ENCODE results near the gene NDUFB8.
"Not testable (repeated sequence)": the region's sequence is repeated elsewhere in the genome, so short reads cannot be mapped to it uniquely, and the experiment has no call there.

Gene NDUFB8

DNA sequence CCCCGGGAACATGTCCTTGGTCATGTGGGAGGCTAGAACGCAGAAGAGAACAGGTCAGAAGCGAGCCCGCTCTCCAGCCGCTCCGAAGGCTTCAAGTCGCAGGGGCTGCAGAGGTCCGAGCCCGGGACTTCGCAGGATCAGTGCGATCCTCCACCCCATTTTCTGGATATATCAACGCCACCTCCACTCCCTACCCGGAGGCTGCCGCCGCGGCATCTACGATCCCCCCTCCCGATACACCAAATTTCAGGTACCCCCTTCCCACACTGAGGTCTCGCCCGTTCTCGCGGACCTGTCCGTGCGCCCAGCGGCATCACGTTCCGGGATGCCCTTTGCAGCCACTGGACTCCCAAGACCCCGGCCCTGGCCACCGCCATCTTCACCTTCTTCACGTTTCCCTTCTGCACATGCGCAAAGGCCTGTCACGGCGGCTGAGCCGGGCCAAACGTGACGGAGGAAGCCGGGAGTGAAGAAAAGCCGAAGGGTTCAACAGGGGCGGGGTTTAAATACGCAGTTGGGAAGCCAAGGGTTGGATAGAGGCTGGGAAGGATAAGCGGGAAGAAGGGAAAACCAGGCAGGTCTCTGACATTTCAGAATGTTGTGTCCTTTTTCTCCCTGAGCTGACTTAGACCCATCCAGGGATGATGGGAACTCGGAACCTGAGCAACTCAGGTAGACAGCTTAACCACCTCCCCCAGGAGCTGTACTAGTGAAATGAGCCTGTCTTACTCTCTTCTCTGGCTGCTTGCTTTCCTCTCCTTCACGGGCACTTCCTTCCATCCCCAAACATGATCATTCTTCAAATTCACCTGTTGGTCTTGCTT lies at the start of gene NDUFB8:
Gene NDUFB8 (minus strand): TSS at position 397 of the 824 bp plus-strand sequence. CDS start 20 bp downstream, at position 377.
- FAIRE-seq (no peak), DNase-seq (ENCODE audit: insufficient read length, low spot score) (peak; percentile 77)
- TF ChIP-seq, protein P1, sequence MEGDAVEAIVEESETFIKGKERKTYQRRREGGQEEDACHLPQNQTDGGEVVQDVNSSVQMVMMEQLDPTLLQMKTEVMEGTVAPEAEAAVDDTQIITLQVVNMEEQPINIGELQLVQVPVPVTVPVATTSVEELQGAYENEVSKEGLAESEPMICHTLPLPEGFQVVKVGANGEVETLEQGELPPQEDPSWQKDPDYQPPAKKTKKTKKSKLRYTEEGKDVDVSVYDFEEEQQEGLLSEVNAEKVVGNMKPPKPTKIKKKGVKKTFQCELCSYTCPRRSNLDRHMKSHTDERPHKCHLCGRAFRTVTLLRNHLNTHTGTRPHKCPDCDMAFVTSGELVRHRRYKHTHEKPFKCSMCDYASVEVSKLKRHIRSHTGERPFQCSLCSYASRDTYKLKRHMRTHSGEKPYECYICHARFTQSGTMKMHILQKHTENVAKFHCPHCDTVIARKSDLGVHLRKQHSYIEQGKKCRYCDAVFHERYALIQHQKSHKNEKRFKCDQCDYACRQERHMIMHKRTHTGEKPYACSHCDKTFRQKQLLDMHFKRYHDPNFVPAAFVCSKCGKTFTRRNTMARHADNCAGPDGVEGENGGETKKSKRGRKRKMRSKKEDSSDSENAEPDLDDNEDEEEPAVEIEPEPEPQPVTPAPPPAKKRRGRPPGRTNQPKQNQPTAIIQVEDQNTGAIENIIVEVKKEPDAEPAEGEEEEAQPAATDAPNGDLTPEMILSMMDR (IDR thresholded peaks at IDR 0.05; ENCODE audit: insufficient read depth, missing control alignments), result no peak

DNA sequence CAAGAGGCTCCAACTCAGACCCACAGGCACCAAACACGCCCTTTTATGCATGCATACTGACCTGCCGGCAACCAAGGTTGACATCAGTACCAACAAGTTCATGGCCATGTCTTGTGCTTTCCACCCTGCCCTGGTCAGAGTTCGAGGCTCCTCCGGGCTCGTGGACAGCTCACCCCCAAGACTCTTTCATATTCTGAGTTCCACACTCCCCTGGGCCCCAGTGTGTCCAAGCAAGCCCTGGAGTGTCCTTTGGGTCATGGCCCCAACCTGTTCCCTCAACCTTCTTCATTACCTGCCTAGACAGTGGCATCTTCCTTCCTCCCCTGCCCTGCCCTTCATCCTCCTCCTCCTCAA lies 46.6 kb upstream of the NDUFB8 start:
- TF ChIP-seq, protein P1 (IDR thresholded peaks at IDR 0.05; ENCODE audit: insufficient read depth, missing control alignments), result no peak
- DNase-seq (ENCODE audit: insufficient read length, low spot score), result no peak
- FAIRE-seq, result no peak

DNA sequence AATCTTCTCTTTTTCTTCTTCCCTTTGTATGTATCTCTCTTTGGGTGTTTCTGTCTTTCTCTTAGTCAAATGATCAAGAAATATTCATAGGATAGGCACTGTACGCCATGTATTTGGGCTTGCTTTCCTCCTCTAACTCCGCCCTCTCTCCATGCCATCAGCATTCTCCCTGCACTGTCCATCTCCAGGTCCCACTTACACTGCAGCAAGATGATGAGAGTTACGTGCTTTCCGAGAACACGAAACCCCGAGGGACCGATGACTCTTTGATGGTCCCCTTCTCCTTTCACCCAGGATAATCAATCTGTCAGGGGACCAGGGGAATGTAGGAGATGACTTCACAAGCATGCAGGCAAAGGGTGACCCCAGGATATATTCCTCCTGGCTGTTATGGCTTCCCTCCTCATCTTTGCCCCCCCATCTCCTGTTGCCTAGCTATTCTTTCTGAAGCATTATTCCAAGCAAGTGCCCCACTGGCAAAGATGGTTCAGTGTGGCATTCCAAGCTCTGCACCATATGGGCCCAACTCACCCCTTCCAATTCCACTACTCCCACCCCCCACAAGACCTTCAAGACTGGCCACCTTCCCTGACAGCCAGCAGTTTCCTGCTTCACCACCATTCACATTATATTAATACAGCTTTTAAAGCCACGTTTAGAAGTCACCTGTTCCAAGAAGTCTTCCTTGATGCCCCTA lies 46.1 kb upstream of the NDUFB8 start:
- FAIRE-seq, result no peak
- no peak for DNase-seq (ENCODE audit: insufficient read length, low spot score)
- TF ChIP-seq, protein P1 (IDR thresholded peaks at IDR 0.05; ENCODE audit: insufficient read depth, missing control alignments), result no peak

DNA sequence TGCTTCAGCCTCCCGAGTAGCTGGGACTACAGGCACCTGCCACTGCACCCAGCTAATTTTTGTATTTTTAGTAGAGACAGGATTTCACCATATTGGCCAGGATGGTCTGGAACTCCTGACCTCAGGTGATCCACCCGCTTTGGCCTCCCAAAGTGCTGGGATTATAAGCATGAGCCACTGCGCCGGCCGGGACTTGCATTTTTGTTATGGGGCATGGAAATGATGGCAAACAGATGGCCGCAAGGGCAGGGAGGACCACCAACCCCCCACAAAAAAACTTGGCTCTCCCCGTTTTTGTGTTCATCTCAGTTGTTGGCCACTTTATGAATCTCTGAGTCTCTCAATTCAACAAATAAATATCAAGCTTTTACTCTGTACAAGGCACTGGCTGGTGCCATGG lies 45.5 kb upstream of the NDUFB8 start:
- DNase-seq (ENCODE audit: insufficient read length, low spot score); FAIRE-seq: not testable (repeated sequence)

DNA sequence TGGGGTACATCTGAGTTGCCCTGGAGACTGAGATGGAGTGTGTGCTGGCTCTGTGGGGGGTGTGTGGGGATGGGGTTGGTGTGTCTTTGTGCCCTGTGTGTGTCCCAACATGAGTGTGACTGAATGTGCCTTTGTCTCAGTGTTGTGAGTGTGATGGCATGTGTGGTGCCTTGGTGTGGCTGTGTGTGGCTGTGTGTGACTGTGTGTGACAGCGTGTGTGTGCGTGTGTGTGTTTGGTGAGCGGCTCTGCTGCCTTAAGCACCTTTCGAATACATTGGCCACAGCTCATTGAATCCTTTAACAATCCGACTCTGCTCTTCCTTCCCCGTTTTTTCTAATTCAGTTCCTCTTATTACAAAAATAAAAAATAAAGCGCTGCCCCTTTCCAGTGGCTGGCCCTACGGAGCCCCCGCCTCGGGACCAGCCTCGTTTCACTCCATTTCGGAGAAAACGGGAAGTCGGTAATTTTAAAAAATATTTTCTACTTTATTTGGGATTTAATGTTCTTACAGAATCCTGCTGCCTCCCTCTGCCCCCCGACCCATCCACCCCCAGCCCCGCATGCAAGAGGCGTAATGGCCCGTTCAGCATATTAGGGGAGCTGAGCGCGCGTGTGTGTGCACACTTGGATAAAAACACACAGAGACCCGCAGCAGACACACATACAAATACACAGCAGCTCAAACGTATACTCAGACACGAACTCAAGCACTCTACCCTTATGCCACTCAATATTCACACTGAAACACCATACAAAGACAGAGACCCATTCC lies 41.6 kb upstream of the NDUFB8 start:
- FAIRE-seq (no peak), DNase-seq (ENCODE audit: insufficient read length, low spot score) (no peak)
- TF ChIP-seq, protein P1 (IDR thresholded peaks at IDR 0.05; ENCODE audit: insufficient read depth, missing control alignments), result no peak

DNA sequence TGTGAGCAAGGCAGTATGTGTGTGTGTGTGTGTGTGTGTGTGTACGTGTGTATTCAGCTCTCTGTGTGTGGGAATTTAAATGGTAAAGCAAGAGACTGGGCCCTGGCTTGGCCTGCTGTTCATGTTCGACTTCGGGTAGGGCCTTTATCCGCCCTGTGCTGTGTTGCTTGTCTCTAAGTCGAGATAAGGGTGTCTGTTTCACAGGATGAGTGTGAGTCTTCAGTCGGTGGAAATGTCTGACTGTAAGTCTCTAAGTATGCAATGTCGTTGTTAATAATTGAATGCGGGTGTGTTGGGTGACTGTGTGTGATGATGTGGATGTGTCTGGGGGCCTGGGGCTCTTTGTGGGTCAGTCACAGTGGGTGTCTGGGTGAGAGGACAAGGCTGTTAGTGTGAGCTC lies 40.8 kb upstream of the NDUFB8 start:
- no peak for DNase-seq (ENCODE audit: insufficient read length, low spot score)
- FAIRE-seq, result no peak
- TF ChIP-seq, protein P1 (IDR thresholded peaks at IDR 0.05; ENCODE audit: insufficient read depth, missing control alignments), result no peak

DNA sequence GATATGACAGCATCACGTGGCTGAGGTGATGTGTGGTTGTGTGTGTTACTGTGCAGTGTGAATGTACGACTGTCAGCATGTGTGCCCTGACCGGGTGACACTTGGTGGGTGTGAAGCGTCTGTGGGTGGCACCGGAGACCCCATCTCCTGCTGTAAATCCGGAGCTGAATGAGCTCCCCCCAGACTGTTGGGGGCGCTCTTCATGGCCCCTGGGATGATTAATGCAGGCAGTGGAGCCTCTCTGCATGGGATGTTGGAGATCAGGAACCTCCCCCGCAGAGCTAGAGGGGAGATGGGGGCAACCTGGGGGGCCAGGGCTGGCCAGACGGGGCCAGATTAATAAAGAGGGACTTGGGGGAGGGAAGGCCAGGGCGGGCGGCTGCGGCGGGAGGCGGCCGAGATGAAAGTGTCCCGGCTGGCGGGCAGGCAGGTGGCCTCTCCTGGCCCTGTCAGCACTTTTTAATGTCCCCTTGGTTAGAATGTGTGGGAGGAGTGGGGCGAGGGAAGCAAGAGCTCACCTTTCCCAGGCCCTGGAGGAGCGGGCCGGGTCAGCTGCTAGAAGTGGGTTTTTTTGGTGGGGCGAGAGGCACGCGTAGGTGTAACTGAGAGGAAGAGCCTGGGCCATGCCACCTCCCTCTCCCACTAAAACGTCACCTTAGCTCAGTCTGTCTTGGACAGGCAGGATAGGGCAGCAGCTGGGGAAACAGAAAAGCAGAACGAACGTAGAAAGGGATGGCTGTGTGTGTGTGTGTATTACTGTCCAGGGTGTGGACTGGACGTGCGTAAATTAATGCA lies 40.2 kb upstream of the NDUFB8 start:
- no peak for DNase-seq (ENCODE audit: insufficient read length, low spot score)
- TF ChIP-seq, protein P1 (IDR thresholded peaks at IDR 0.05; ENCODE audit: insufficient read depth, missing control alignments), result no peak
- FAIRE-seq, result no peak
